K562 treated with DMSO at 1 percent for 48 hours (cell line): ENCODE data around the gene CD24. TPM values are rescaled to one million over a fixed set of nuclear protein-coding genes. Genes with fewer than 3 reads are reported as not detected.

ENCODE experiments used
- total RNA-seq: library from RNA; unstranded; fragments of 300-600 nt; gene quantifications from 2 replicates; pipeline ENCODE4 v1.2.3, GENCODE V29; 2022; ENCODE audit warnings: low replicate concordance; ENCODE audit errors: extremely low read depth

The CD24 gene
- not detected in 2 replicates for total RNA-seq

GRCh38 chr6:106974336-106974998 lies at the start of gene CD24:
Gene CD24, minus strand, starts transcription at chr6:106974729. Its CDS starts 83 bp downstream, at chr6:106974646.

Other genes with a start within 250 kb of the CD24 start
- gene MTRES1, start 53.5 kb upstream of the CD24 start, total RNA-seq, result not detected in 2 replicates
- not detected in 2 replicates for gene BEND3, start 140.8 kb upstream of the CD24 start, total RNA-seq